HG03045 (cell line): Measurements from ENCODE around the gene NCF4.

ENCODE experiments used
- ATAC-seq: cut with Tn5 transposase; IDR thresholded peaks from one replicate; pipeline ENCODE4 v1.9.1; 2021; ENCODE audit warnings: mild to moderate bottlenecking, moderate library complexity; ENCODE audit not compliant: unreplicated experiment

The NCF4 gene

GRCh38 chr22:36860821-36861659 is at the start of gene NCF4:
Gene NCF4 (plus strand): TSS chr22:36861006. CDS start chr22:36861172, 166 bp downstream.
- ATAC-seq: peak; percentile 69

GRCh38 chr22:36811094-36811800 is 49.6 kb upstream of the NCF4 start:
- ATAC-seq: no peak

- no peak for ATAC-seq
Measured at GRCh38 chr22:36814801-36815200, 46.0 kb upstream of the NCF4 start.

GRCh38 chr22:36815558-36816338 is 45.1 kb upstream of the NCF4 start:
- no peak for ATAC-seq

GRCh38 chr22:36816339-36816635 is 44.5 kb upstream of the NCF4 start:
- no peak for ATAC-seq

- ATAC-seq: no peak
Measured at GRCh38 chr22:36816636-36817524, 43.9 kb upstream of the NCF4 start, which contains the start of gene PVALB. Gene PVALB (minus strand): TSS chr22:36817035. CDS start chr22:36817005, 30 bp downstream.

GRCh38 chr22:36817525-36817848 is 43.3 kb upstream of the NCF4 start:
- ATAC-seq: no peak

GRCh38 chr22:36818010-36818642 is 42.7 kb upstream of the NCF4 start:
- ATAC-seq: no peak

GRCh38 chr22:36819112-36819511 is 41.7 kb upstream of the NCF4 start:
- ATAC-seq: no peak

- ATAC-seq: no peak
Measured at GRCh38 chr22:36822581-36822980, 38.2 kb upstream of the NCF4 start.

- no peak for ATAC-seq
Measured at GRCh38 chr22:36823186-36823839, 37.5 kb upstream of the NCF4 start.

GRCh38 chr22:36824655-36825054 is 36.2 kb upstream of the NCF4 start:
- no peak for ATAC-seq

GRCh38 chr22:36826262-36826661 is 34.5 kb upstream of the NCF4 start:
- ATAC-seq: no peak

GRCh38 chr22:36828815-36829214 is 32.0 kb upstream of the NCF4 start:
- no peak for ATAC-seq

GRCh38 chr22:36829370-36830002 is 31.3 kb upstream of the NCF4 start:
- ATAC-seq: no peak

GRCh38 chr22:36830601-36831000 is 30.2 kb upstream of the NCF4 start:
- no peak for ATAC-seq

GRCh38 chr22:36831206-36831605 is 29.6 kb upstream of the NCF4 start:
- no peak for ATAC-seq

GRCh38 chr22:36831717-36832116 is 29.1 kb upstream of the NCF4 start:
- no peak for ATAC-seq

GRCh38 chr22:36833073-36833472 is 27.7 kb upstream of the NCF4 start:
- no peak for ATAC-seq
